Caco-2 (cell line): ENCODE results near the gene LRP1-AS. TPM values are rescaled to one million over a fixed set of nuclear protein-coding genes. Genes with fewer than 3 reads are reported as not detected.

Experiments used
- BruUV-seq: library from RNA; stranded (reverse); fragments of 400-500 nt; replicated peaks from 2 replicates; lab custom pipeline; 2021; lab: Mats Ljungman, UMichigan
- CTCF ChIA-PET: fragments of 300-600 bp; sonication (Branson Sonifier 250); formaldehyde crosslinking; loops from one replicate; lab custom pipeline; 2022; ENCODE audit warnings: antibody characterized with exemption; lab: Charles Lee
- POLR2A ChIA-PET: fragments of 300-600 bp; sonication (Branson Sonifier 250); formaldehyde crosslinking; loops from one replicate; lab custom pipeline; 2022; ENCODE audit warnings: antibody characterized with exemption; lab: Charles Lee
- DNase-seq, 2 experiments: peaks; one replicate each; pipeline versions ENCODE4 v3.0.0 to v3.0.0-alpha.2; 2020 to 2022
- H3K27me3 ChIP-seq: replicated peaks from 2 replicates; pipeline ENCODE4 v1.6.0; 2011; ENCODE audit warnings: low read length; ENCODE audit not compliant: control insufficient read depth, insufficient read depth
- H3K36me3 ChIP-seq: 2 replicates; pipeline ENCODE4 v1.5.1; 2011; ENCODE audit warnings: low read length; ENCODE audit not compliant: control insufficient read depth, insufficient read depth
- H3K4me1 ChIP-seq: fragments of 250-450 bp; sonication (Bioruptor Pico); 2 replicates; pipeline ENCODE4 v1.5.1; 2020; ENCODE audit warnings: mild to moderate bottlenecking
- H3K4me3 ChIP-seq: 2 replicates; pipeline ENCODE4 v1.5.1; 2011; ENCODE audit warnings: low read depth, mild to moderate bottlenecking, control low read depth, low read length
- H3K9me3 ChIP-seq: fragments of 250-450 bp; sonication (Bioruptor Pico); 2 replicates; pipeline ENCODE4 v1.5.1; 2020; ENCODE audit warnings: mild to moderate bottlenecking, moderate library complexity
- H3K27ac Mint-ChIP-seq: one replicate; pipeline ENCODE4 v1.8.0; 2022; ENCODE audit warnings: mixed read lengths; ENCODE audit not compliant: unreplicated experiment
- H3K27me3 Mint-ChIP-seq: one replicate; pipeline ENCODE4 v1.8.0; 2022; ENCODE audit warnings: mixed read lengths; ENCODE audit not compliant: insufficient read depth, unreplicated experiment
- H3K36me3 Mint-ChIP-seq: one replicate; pipeline ENCODE4 v1.8.0; 2022; ENCODE audit warnings: mild to moderate bottlenecking, mixed read lengths; ENCODE audit not compliant: insufficient read depth, unreplicated experiment
- H3K4me1 Mint-ChIP-seq: one replicate; pipeline ENCODE4 v1.8.0; 2022; ENCODE audit warnings: low read depth, mixed read lengths; ENCODE audit not compliant: unreplicated experiment
- H3K4me3 Mint-ChIP-seq: one replicate; pipeline ENCODE4 v1.8.0; 2022; ENCODE audit warnings: mild to moderate bottlenecking, moderate library complexity, mixed read lengths; ENCODE audit not compliant: unreplicated experiment
- H3K9me3 Mint-ChIP-seq: one replicate; pipeline ENCODE4 v1.8.0; 2022; ENCODE audit warnings: mixed read lengths; ENCODE audit not compliant: unreplicated experiment
- CTCF ChIP-seq, 2 experiments: fragments of 200-600 bp in 1 of 2; IDR thresholded peaks; 1 replicate in 1 of 2; 2 replicates in 1 of 2; pipeline versions ENCODE4 v1.5.1 to v1.8.0; 2011 to 2022; ENCODE audit warnings: antibody characterized with exemption in 1 of 2, control low read depth in 1 of 2, inconsistent platforms in 1 of 2, low read depth in 1 of 2, low read length in 1 of 2, mild to moderate bottlenecking in 1 of 2, moderate library complexity in 1 of 2; ENCODE audit not compliant: insufficient read depth in 1 of 2, severe bottlenecking in 1 of 2, unreplicated experiment in 1 of 2
- intact Hi-C: fragments of 100-400 bp; cut with micrococcal nuclease; formaldehyde crosslinking; loops from one replicate; pipeline ENCODE4 v1.10.0; 2022; ENCODE audit not compliant: unreplicated experiment
- total RNA-seq: library from RNA; stranded (reverse); gene quantifications from 2 replicates; pipeline ENCODE4 v1.2.3, GENCODE V29; 2022

LRP1-AS gene
- total RNA-seq, 1 experiment from 2014 or later: not detected

GRCh38 chr12:57164966-57165625 lies 17.7 kb upstream of the LRP1-AS start:
- no peak for DNase-seq
- no peak for TF ChIP-seq CTCF (IDR thresholded peaks at IDR 0.05; ENCODE audit: insufficient read depth in 1 of 2, low read depth in 1 of 2, low read length in 1 of 2, severe bottlenecking in 1 of 2, unreplicated experiment in 1 of 2)
- intact Hi-C loops: no loop called here
- Mint-ChIP-seq H3K27me3 (no peaks in the 10 kb centered on the region), H3K4me3 (no peak overlapping the region), H3K27ac (no peak overlapping the region), H3K4me1 (no peaks in the 10 kb centered on the region), H3K36me3 (peaks cover 48% of the 10 kb centered on the region), H3K9me3 (no peaks in the 10 kb centered on the region)
- ChIA-PET CTCF (no interaction called here), POLR2A (no interaction called here)
- Histone ChIP-seq H3K27me3 (no peaks in the 10 kb centered on the region), H3K9me3 (no peaks in the 10 kb centered on the region), H3K4me3 (no peak overlapping the region), H3K36me3 (peaks cover 4% of the 10 kb centered on the region), H3K4me1 (no peaks in the 10 kb centered on the region)
- no TSS peak for BruUV-seq

- no peak overlapping the region for H3K27ac Mint-ChIP-seq
- H3K36me3 Mint-ChIP-seq: peaks cover 54% of the 10 kb centered on the region
Observed at GRCh38 chr12:57164454-57164853, 17.0 kb upstream of the LRP1-AS start.

GRCh38 chr12:57162553-57163125 lies 15.2 kb upstream of the LRP1-AS start:
- CTCF ChIA-PET: no interaction called here
- no peaks in the 10 kb centered on the region for H3K4me1 ChIP-seq
- peaks cover 67% of the 10 kb centered on the region for H3K36me3 Mint-ChIP-seq
- POLR2A ChIA-PET: no interaction called here
- no peaks in the 10 kb centered on the region for H3K9me3 ChIP-seq
- no peak overlapping the region for H3K4me3 ChIP-seq
- no peak overlapping the region for H3K4me3 Mint-ChIP-seq
- no peaks in the 10 kb centered on the region for H3K27me3 ChIP-seq
- no peaks in the 10 kb centered on the region for H3K27me3 Mint-ChIP-seq
- DNase-seq: no peak
- no peak for TF ChIP-seq CTCF (IDR thresholded peaks at IDR 0.05; ENCODE audit: insufficient read depth in 1 of 2, low read depth in 1 of 2, low read length in 1 of 2, severe bottlenecking in 1 of 2, unreplicated experiment in 1 of 2)
- peaks cover 7% of the 10 kb centered on the region for H3K36me3 ChIP-seq
- H3K4me1 Mint-ChIP-seq: no peaks in the 10 kb centered on the region
- BruUV-seq: no TSS peak
- intact Hi-C loops: no loop called here
- H3K9me3 Mint-ChIP-seq: no peaks in the 10 kb centered on the region
- no peak overlapping the region for H3K27ac Mint-ChIP-seq

More at GRCh38 chr12:57164454-57164853, 17.0 kb upstream of the LRP1-AS start:
- no peak overlapping the region for H3K4me3 ChIP-seq
- no peaks in the 10 kb centered on the region for H3K9me3 Mint-ChIP-seq
- TF ChIP-seq CTCF (IDR thresholded peaks at IDR 0.05; ENCODE audit: insufficient read depth in 1 of 2, low read depth in 1 of 2, low read length in 1 of 2, severe bottlenecking in 1 of 2, unreplicated experiment in 1 of 2): no peak
- peaks cover 4% of the 10 kb centered on the region for H3K36me3 ChIP-seq
- DNase-seq: no peak
- H3K4me3 Mint-ChIP-seq: no peak overlapping the region
- POLR2A ChIA-PET: no interaction called here
- H3K4me1 Mint-ChIP-seq: no peaks in the 10 kb centered on the region
- no peaks in the 10 kb centered on the region for H3K4me1 ChIP-seq
- CTCF ChIA-PET: no interaction called here
- H3K9me3 ChIP-seq: no peaks in the 10 kb centered on the region
- intact Hi-C loops: no loop called here
- no peaks in the 10 kb centered on the region for H3K27me3 Mint-ChIP-seq
- no TSS peak for BruUV-seq
- no peaks in the 10 kb centered on the region for H3K27me3 ChIP-seq
